Neutrophil (primary cell): Measurements from ENCODE around the gene TTLL10.

ENCODE experiments used
- H3K27ac ChIP-seq: fragments of 200-600 bp; sonication (generic); 2 replicates; pipeline ENCODE4 v1.5.1; 2016; ENCODE audit warnings: mild to moderate bottlenecking, moderate library complexity
- H3K27me3 ChIP-seq: fragments of 200-600 bp; sonication (generic); 2 replicates; pipeline ENCODE4 v1.6.0; 2016; ENCODE audit warnings: mild to moderate bottlenecking
- H3K36me3 ChIP-seq: fragments of 200-600 bp; sonication (generic); 2 replicates; pipeline ENCODE4 v1.5.1; 2017
- H3K4me1 ChIP-seq, 2 experiments: fragments of 200-600 bp in 1 of 2; sonication (generic) in 1 of 2; 1 replicate in 1 of 2; 2 replicates in 1 of 2; pipeline versions ENCODE4 v1.5.1 to v1.6.1; 2013 to 2016; ENCODE audit warnings: low read depth in 1 of 2, low read length in 1 of 2, mild to moderate bottlenecking in 1 of 2, moderate library complexity in 1 of 2; ENCODE audit not compliant: control insufficient read depth in 1 of 2, insufficient read depth in 1 of 2
- H3K4me3 ChIP-seq, 2 experiments: fragments of 200-600 bp in 1 of 2; sonication (generic) in 1 of 2; 1 replicate in 1 of 2; 2 replicates in 1 of 2; pipeline ENCODE4 v1.5.1; 2013 to 2016; ENCODE audit warnings: low read depth in 1 of 2, low read length in 1 of 2, mild to moderate bottlenecking in 1 of 2, moderate library complexity in 1 of 2
- H3K9me3 ChIP-seq: fragments of 200-600 bp; sonication (generic); 2 replicates; pipeline ENCODE4 v1.5.1; 2016
- TF ChIP-seq, protein P1 (sequence below): fragments of 200-600 bp; sonication (generic); IDR thresholded peaks from 2 replicates; pipeline ENCODE4 v1.5.1; 2016; ENCODE audit warnings: antibody characterized with exemption

Gene TTLL10

DNA sequence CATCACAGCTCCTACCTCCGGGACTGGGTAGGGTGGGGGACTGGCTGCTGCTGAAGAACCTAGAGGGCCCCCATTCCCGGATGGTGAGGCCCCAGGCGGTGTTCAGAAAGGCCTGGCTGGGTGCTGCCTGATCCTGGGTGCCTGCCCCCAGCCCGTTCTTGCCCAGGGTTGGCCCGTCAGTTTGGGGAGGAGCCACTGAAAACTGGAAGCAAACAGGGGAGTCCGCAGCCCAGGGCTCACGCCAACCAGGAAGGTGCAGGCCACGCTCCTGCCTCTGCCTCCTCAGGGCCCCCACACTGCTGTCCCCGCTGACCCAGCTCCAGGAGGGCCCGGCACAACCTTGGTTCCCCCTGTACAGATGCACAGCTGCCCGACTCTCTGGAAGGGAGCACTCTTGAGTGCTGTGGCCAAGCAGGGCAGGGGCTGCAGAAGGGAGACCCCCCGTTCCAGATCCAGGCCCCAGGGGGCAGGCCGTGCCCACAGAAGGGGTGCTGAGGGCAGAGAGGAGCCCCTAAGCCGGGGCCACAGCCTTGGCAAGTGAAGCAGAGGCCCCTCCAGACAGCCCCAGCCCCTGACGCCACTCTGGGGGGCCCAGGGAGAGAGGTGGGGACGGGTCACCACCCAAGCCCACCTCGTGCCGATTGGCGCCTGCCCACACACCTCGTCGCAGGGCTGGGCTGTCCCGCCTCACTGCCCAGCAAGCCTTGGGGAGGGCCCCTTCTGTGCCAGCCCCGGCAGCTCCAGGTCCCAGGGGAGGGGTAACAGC is 67.3 kb downstream of the TTLL10 start:
- H3K4me3 ChIP-seq, result no peak overlapping the region
- H3K4me1 ChIP-seq, result no peaks in the 10 kb centered on the region
- TF ChIP-seq, protein P1, sequence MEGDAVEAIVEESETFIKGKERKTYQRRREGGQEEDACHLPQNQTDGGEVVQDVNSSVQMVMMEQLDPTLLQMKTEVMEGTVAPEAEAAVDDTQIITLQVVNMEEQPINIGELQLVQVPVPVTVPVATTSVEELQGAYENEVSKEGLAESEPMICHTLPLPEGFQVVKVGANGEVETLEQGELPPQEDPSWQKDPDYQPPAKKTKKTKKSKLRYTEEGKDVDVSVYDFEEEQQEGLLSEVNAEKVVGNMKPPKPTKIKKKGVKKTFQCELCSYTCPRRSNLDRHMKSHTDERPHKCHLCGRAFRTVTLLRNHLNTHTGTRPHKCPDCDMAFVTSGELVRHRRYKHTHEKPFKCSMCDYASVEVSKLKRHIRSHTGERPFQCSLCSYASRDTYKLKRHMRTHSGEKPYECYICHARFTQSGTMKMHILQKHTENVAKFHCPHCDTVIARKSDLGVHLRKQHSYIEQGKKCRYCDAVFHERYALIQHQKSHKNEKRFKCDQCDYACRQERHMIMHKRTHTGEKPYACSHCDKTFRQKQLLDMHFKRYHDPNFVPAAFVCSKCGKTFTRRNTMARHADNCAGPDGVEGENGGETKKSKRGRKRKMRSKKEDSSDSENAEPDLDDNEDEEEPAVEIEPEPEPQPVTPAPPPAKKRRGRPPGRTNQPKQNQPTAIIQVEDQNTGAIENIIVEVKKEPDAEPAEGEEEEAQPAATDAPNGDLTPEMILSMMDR, result no peak
- no peaks in the 10 kb centered on the region for H3K9me3 ChIP-seq
- peaks cover 50% of the 10 kb centered on the region for H3K27me3 ChIP-seq
- H3K36me3 ChIP-seq, result no peaks in the 10 kb centered on the region
- no peak overlapping the region for H3K27ac ChIP-seq

- H3K36me3 ChIP-seq, result no peaks in the 10 kb centered on the region
- no peak overlapping the region for H3K4me3 ChIP-seq
- TF ChIP-seq, protein P1, result no peak
- H3K27ac ChIP-seq, result no peak overlapping the region
- no peaks in the 10 kb centered on the region for H3K4me1 ChIP-seq
- H3K9me3 ChIP-seq, result no peaks in the 10 kb centered on the region
- H3K27me3 ChIP-seq, result peaks cover 57% of the 10 kb centered on the region
Measured at GRCh38 chr1:1241588-1242219, 68.0 kb downstream of the TTLL10 start.

GRCh38 chr1:1242461-1243265 is 69.0 kb downstream of the TTLL10 start:
- no peaks in the 10 kb centered on the region for H3K4me1 ChIP-seq
- TF ChIP-seq, protein P1, result no peak
- H3K9me3 ChIP-seq, result no peaks in the 10 kb centered on the region
- H3K4me3 ChIP-seq, result no peak overlapping the region
- no peak overlapping the region for H3K27ac ChIP-seq
- H3K36me3 ChIP-seq, result no peaks in the 10 kb centered on the region
- peaks cover 57% of the 10 kb centered on the region for H3K27me3 ChIP-seq

DNA sequence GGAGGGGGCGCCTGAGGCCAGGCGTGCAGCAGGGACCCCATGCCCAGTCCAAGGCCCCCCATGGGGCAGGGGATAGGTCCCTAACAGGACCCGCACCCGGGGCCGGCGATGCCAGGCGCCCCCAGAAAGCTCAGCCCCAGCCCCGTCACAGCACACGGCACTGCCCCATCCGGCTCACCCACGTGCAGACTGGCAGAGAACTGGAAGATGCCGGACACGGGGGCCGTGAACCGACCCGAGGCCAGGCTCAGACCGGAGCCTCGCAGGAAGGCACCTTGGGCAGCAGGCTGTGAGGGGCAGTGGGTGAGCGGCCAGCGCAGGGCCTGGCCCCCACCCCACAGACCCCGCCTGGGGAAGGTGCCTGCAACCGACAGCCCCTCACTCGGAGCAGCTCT is 69.6 kb downstream of the TTLL10 start:
- H3K36me3 ChIP-seq, result no peaks in the 10 kb centered on the region
- H3K27me3 ChIP-seq, result peaks cover 57% of the 10 kb centered on the region
- no peaks in the 10 kb centered on the region for H3K4me1 ChIP-seq
- H3K9me3 ChIP-seq, result no peaks in the 10 kb centered on the region
- no peak overlapping the region for H3K27ac ChIP-seq
- no peak overlapping the region for H3K4me3 ChIP-seq
- TF ChIP-seq, protein P1, result no peak

GRCh38 chr1:1243807-1244191 is 70.1 kb downstream of the TTLL10 start:
- H3K27ac ChIP-seq, result no peak overlapping the region
- no peaks in the 10 kb centered on the region for H3K9me3 ChIP-seq
- H3K4me3 ChIP-seq, result no peak overlapping the region
- H3K4me1 ChIP-seq, result no peaks in the 10 kb centered on the region
- peaks cover 56% of the 10 kb centered on the region for H3K27me3 ChIP-seq
- TF ChIP-seq, protein P1, result no peak
- H3K36me3 ChIP-seq, result no peaks in the 10 kb centered on the region
